ENCODE data around the gene TRIM61. TPM values are rescaled to one million over a fixed set of nuclear protein-coding genes. Genes with fewer than 3 reads are reported as not detected.
"Not testable (repeated sequence)": the region's sequence is repeated elsewhere in the genome, so short reads cannot be mapped to it uniquely, and the experiment has no call there.

Gene TRIM61
- total RNA-seq, 1 donor from 2014 or later = 1.2 TPM

GRCh38 chr4:164949448-164950143 is 27.9 kb downstream of the TRIM61 start:
- no peaks in the 10 kb centered on the region for H3K4me1 ChIP-seq
- H3K36me3 ChIP-seq = no peaks in the 10 kb centered on the region
- H3K4me3 ChIP-seq = no peak overlapping the region
- H3K9me3 ChIP-seq = no peaks in the 10 kb centered on the region
- intact Hi-C loops (cut with DNase I) = no loop called here
- TF ChIP-seq CTCF (IDR thresholded peaks at IDR 0.05) = no peak
- no peak overlapping the region for H3K27ac ChIP-seq
- no peak for DNase-seq
- H3K27me3 ChIP-seq = peaks cover 4% of the 10 kb centered on the region
- ATAC-seq = no peak

GRCh38 chr4:164948975-164949374 is 28.5 kb downstream of the TRIM61 start:
- ATAC-seq (no peak), DNase-seq (no peak)
- Histone ChIP-seq H3K27ac (no peak overlapping the region), H3K4me3 (no peak overlapping the region), H3K9me3 (no peaks in the 10 kb centered on the region), H3K27me3 (no peaks in the 10 kb centered on the region), H3K36me3 (no peaks in the 10 kb centered on the region), H3K4me1 (no peaks in the 10 kb centered on the region)
- intact Hi-C loops (cut with DNase I) = no loop called here
- no peak for TF ChIP-seq CTCF (IDR thresholded peaks at IDR 0.05)

GRCh38 chr4:164948006-164948405 is 29.5 kb downstream of the TRIM61 start:
- ATAC-seq; H3K36me3 ChIP-seq; H3K9me3 ChIP-seq; H3K4me1 ChIP-seq; H3K27ac ChIP-seq; H3K27me3 ChIP-seq; H3K4me3 ChIP-seq; intact Hi-C loops (cut with DNase I); DNase-seq: not testable (repeated sequence)

GRCh38 chr4:164946810-164947209 is 30.6 kb downstream of the TRIM61 start:
- Histone ChIP-seq H3K27me3 (no peaks in the 10 kb centered on the region), H3K9me3 (no peaks in the 10 kb centered on the region), H3K36me3 (no peaks in the 10 kb centered on the region), H3K4me3 (no peak overlapping the region), H3K4me1 (no peaks in the 10 kb centered on the region), H3K27ac (no peak overlapping the region)
- ATAC-seq (no peak), DNase-seq (no peak)
- no peak for TF ChIP-seq CTCF (IDR thresholded peaks at IDR 0.05)
- intact Hi-C loops (cut with DNase I) = no loop called here

GRCh38 chr4:164945146-164945545 is 32.3 kb downstream of the TRIM61 start:
- no peak for TF ChIP-seq CTCF (IDR thresholded peaks at IDR 0.05)
- DNase-seq (no peak), ATAC-seq (no peak)
- Histone ChIP-seq H3K4me3 (no peak overlapping the region), H3K27ac (no peak overlapping the region), H3K27me3 (no peaks in the 10 kb centered on the region), H3K4me1 (no peaks in the 10 kb centered on the region), H3K9me3 (no peaks in the 10 kb centered on the region), H3K36me3 (no peaks in the 10 kb centered on the region)
- intact Hi-C loops (cut with DNase I) = no loop called here

- H3K4me1 ChIP-seq = no peaks in the 10 kb centered on the region
- H3K36me3 ChIP-seq = no peaks in the 10 kb centered on the region
- DNase-seq (no peak), ATAC-seq (no peak)
- H3K4me3 ChIP-seq = no peak overlapping the region
- no peaks in the 10 kb centered on the region for H3K9me3 ChIP-seq
- H3K27me3 ChIP-seq = no peaks in the 10 kb centered on the region
- TF ChIP-seq CTCF (IDR thresholded peaks at IDR 0.05) = no peak
- H3K27ac ChIP-seq = no peak overlapping the region
- intact Hi-C loops (cut with DNase I) = no loop called here
Measured at GRCh38 chr4:164943192-164943591, 34.3 kb downstream of the TRIM61 start.
